RKO (cell line): ENCODE results near the gene CCDC181.

ENCODE experiments used
- DNase-seq: peaks from one replicate; pipeline ENCODE4 v3.0.0-alpha.2; 2016; ENCODE audit warnings: low spot score

CCDC181 gene

GRCh38 chr1:169395955-169396354 lies 31.3 kb downstream of the CCDC181 start:
- no peak for DNase-seq

- no peak for DNase-seq
Measured at GRCh38 chr1:169392406-169392805, 34.9 kb downstream of the CCDC181 start.

- DNase-seq, result no peak
Measured at GRCh38 chr1:169390303-169390702, 37.0 kb downstream of the CCDC181 start.

- DNase-seq, result no peak
Measured at GRCh38 chr1:169387399-169387798, 39.9 kb downstream of the CCDC181 start.

- no peak for DNase-seq
Measured at GRCh38 chr1:169383449-169383848, 43.8 kb downstream of the CCDC181 start.

- DNase-seq, result no peak
Measured at GRCh38 chr1:169381162-169381561, 46.1 kb downstream of the CCDC181 start.

GRCh38 chr1:169371404-169371803 lies 55.9 kb downstream of the CCDC181 start:
- no peak for DNase-seq

GRCh38 chr1:169368406-169368769 lies 58.9 kb downstream of the CCDC181 start:
- peak; percentile 44 for DNase-seq

GRCh38 chr1:169367686-169368405 lies 59.4 kb downstream of the CCDC181 start, which contains the start of the genes BLZF1 and NME7:
Gene BLZF1 (plus strand): TSS chr1:169368195. CDS start chr1:169369523, 1,328 bp downstream.
Gene NME7 (minus strand): TSS chr1:169367797. CDS start chr1:169367710, 87 bp downstream.
- DNase-seq, result peak; percentile 98

GRCh38 chr1:169367096-169367685 lies 60.1 kb downstream of the CCDC181 start:
- peak; percentile 51 for DNase-seq

GRCh38 chr1:169364948-169365347 lies 62.3 kb downstream of the CCDC181 start:
- DNase-seq, result no peak

- DNase-seq, result peak; percentile 31
Measured at GRCh38 chr1:169363046-169363730, 64.1 kb downstream of the CCDC181 start.

GRCh38 chr1:169361281-169361680 lies 66.0 kb downstream of the CCDC181 start:
- no peak for DNase-seq

GRCh38 chr1:169360415-169360814 lies 66.9 kb downstream of the CCDC181 start:
- no peak for DNase-seq

GRCh38 chr1:169348383-169349036 lies 78.8 kb downstream of the CCDC181 start:
- peak; percentile 66 for DNase-seq

GRCh38 chr1:169347688-169348382 lies 79.4 kb downstream of the CCDC181 start:
- no peak for DNase-seq

GRCh38 chr1:169346036-169346589 lies 81.2 kb downstream of the CCDC181 start:
- no peak for DNase-seq

GRCh38 chr1:169345511-169345910 lies 81.8 kb downstream of the CCDC181 start:
- no peak for DNase-seq
